ENCODE measurements around the gene PFKFB3.

- TF ChIP-seq EZH2 (IDR thresholded peaks at IDR 0.05; ENCODE audit: insufficient read depth, low read length) = no peak
- TF ChIP-seq, protein P1, sequence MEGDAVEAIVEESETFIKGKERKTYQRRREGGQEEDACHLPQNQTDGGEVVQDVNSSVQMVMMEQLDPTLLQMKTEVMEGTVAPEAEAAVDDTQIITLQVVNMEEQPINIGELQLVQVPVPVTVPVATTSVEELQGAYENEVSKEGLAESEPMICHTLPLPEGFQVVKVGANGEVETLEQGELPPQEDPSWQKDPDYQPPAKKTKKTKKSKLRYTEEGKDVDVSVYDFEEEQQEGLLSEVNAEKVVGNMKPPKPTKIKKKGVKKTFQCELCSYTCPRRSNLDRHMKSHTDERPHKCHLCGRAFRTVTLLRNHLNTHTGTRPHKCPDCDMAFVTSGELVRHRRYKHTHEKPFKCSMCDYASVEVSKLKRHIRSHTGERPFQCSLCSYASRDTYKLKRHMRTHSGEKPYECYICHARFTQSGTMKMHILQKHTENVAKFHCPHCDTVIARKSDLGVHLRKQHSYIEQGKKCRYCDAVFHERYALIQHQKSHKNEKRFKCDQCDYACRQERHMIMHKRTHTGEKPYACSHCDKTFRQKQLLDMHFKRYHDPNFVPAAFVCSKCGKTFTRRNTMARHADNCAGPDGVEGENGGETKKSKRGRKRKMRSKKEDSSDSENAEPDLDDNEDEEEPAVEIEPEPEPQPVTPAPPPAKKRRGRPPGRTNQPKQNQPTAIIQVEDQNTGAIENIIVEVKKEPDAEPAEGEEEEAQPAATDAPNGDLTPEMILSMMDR (IDR thresholded peaks at IDR 0.05; ENCODE audit: insufficient read depth, low read depth, low read length) = no peak
Measured at GRCh38 chr10:6162589-6163356, 40.0 kb upstream of the PFKFB3 start.

All from astrocyte (in vitro differentiated cells and primary cell).